Measurements from ENCODE around the gene ASB5. TPM values are rescaled to one million over a fixed set of nuclear protein-coding genes. Genes with fewer than 3 reads are reported as not detected.

Gene ASB5
- total RNA-seq, 1 donor from 2014 or later, result not detected

DNA sequence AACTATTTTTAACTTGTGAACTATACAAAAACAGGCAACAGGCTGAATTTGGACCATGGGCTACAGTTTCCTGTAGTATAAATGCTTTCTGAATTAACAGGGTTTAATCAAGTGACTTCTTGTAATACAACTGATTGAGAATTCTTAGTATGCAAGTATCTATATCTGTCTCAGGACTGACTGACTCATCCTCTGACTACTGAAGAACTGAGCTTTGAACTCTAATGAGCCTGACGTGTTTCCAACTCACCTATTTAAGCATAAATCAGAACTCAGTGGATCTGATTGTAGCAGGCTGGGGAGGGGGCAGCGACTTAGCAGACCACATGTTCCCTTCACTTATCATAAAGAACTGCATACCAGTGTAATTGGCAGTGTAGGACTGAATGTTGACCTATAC lies 81.4 kb downstream of the ASB5 start:
- TF ChIP-seq, protein P1, sequence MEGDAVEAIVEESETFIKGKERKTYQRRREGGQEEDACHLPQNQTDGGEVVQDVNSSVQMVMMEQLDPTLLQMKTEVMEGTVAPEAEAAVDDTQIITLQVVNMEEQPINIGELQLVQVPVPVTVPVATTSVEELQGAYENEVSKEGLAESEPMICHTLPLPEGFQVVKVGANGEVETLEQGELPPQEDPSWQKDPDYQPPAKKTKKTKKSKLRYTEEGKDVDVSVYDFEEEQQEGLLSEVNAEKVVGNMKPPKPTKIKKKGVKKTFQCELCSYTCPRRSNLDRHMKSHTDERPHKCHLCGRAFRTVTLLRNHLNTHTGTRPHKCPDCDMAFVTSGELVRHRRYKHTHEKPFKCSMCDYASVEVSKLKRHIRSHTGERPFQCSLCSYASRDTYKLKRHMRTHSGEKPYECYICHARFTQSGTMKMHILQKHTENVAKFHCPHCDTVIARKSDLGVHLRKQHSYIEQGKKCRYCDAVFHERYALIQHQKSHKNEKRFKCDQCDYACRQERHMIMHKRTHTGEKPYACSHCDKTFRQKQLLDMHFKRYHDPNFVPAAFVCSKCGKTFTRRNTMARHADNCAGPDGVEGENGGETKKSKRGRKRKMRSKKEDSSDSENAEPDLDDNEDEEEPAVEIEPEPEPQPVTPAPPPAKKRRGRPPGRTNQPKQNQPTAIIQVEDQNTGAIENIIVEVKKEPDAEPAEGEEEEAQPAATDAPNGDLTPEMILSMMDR (conservative IDR thresholded peaks at IDR 0.05; ENCODE audit: low read depth, low read length), result no peak
- peak; percentile 90 for DNase-seq (ENCODE audit: low read depth)
- H3K4me3 ChIP-seq (ENCODE audit: low read depth, low read length), result peak overlapping the region; percentile 18

DNA sequence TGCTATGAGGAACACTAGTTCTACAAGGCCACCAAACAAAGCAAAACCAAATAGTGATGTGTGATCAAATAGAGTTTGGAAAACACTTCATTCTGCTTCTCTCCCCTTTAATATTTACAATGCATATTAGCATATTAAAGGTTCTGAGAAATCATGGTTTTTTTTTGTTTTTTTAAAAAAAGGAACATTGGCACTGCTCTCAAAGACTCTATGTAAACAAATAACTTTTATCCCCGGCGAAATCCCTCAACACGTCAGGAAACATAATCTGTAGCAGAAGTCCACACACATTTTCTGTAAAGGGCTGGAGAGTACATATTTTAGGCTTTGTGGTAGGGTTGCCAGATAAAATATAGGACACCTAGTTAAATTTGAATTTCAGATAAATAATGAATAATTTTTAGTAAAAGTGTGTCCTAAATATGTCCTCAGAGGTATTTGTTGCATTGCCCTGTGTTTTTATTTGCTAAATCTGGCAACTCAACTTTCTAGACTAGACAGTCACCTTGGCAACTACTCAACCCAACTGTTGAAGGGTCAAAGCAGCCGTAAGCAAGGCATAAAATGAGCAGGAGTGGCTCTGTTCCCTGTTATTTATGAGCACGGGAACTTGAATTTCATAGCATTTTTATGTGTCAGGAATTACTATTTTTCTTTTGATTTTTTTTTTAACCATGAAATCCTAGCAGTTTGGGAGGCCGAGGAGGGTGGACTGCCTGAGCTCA lies 82.2 kb downstream of the ASB5 start:
- DNase-seq (ENCODE audit: low read depth), result no peak
- no peak overlapping the region for H3K4me3 ChIP-seq (ENCODE audit: low read depth, low read length)
- TF ChIP-seq, protein P1 (conservative IDR thresholded peaks at IDR 0.05; ENCODE audit: low read depth, low read length), result no peak

DNA sequence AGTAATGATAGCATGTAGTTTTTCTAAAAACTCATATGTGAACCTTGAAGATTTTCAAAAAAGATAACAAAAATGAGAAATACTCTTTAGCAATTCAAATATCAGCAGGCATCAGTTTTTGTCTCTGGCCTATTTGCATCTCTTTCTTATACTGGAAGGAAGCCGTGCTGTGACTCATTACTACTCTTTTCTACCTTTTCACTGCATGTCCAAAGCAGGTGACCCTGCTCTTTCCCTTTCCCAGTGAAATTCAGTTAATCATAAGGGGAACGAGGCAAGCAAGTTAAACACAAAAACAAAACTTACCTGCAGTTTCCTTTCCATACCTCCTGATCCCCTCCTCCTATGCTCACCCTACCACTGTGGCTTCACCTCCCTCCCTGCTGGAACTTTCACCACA lies 83.0 kb downstream of the ASB5 start:
- H3K4me3 ChIP-seq (ENCODE audit: low read depth, low read length), result no peak overlapping the region
- no peak for DNase-seq (ENCODE audit: low read depth)
- TF ChIP-seq, protein P1 (conservative IDR thresholded peaks at IDR 0.05; ENCODE audit: low read depth, low read length), result no peak

DNA sequence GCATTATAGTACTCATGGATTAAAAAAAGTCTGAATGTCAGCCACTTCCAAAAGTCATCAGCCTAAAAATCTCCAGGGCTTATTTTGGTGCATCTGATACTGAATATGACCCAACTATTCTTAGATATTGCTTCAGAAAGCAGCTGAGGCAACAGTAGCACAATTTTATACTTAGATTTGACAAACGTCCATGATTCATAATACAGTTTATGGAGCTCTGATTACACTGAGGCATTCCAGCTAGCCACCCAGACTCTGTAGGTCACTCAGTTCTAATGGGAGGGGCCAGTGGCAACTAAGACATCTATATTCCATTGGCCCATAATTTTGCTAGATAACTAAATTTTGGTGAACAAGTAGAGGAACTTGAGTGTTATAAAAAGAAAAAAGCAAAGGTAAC lies 84.0 kb downstream of the ASB5 start:
- TF ChIP-seq, protein P1 (conservative IDR thresholded peaks at IDR 0.05; ENCODE audit: low read depth, low read length), result no peak
- H3K4me3 ChIP-seq (ENCODE audit: low read depth, low read length), result no peak overlapping the region
- no peak for DNase-seq (ENCODE audit: low read depth)

Other genes starting within 250 kb of the ASB5 start
- gene WDR17, start 203.4 kb downstream of the ASB5 start, total RNA-seq, result 0.17 and 0.58 TPM in 2 replicates
- not detected in 2 replicates for gene SPATA4, start 73.6 kb downstream of the ASB5 start, total RNA-seq
- 80.1 and 90.4 TPM in 2 replicates for gene SPCS3, start 50.7 kb upstream of the ASB5 start, total RNA-seq

All from epithelial cell of proximal tubule (primary cell).